Upper lobe of left lung (tissue), 4 donors: ENCODE results near the gene BBS9.

ENCODE experiments used
- EP300 ChIP-seq, 4 donors: sonication (generic); formaldehyde crosslinking; IDR thresholded peaks; one replicate each; pipeline ENCODE4 v1.5.1; 2017; ENCODE audit warnings: antibody characterized with exemption in 4 of 4, control low read depth in 2 of 4
- POLR2A ChIP-seq, 4 donors: fragments of 450-650 bp; IDR thresholded peaks; one replicate each; pipeline ENCODE4 v1.5.1; 2016 to 2017; ENCODE audit warnings: antibody characterized with exemption in 4 of 4, mild to moderate bottlenecking in 2 of 4
- POLR2AphosphoS5 ChIP-seq, 2 donors: sonication (generic); formaldehyde crosslinking; IDR thresholded peaks; one replicate each; pipeline ENCODE4 v1.5.1; 2017; ENCODE audit warnings: antibody characterized with exemption in 2 of 2
- TF ChIP-seq, protein P1 (sequence below), 6 experiments: fragments of 450-650 bp in 4 of 6; fragments of 200-600 bp in 2 of 6; sonication (generic) in 2 of 6; IDR thresholded peaks; one replicate each; pipeline ENCODE4 v1.5.1; 2016 to 2019; ENCODE audit warnings: antibody characterized with exemption in 6 of 6

DNA sequence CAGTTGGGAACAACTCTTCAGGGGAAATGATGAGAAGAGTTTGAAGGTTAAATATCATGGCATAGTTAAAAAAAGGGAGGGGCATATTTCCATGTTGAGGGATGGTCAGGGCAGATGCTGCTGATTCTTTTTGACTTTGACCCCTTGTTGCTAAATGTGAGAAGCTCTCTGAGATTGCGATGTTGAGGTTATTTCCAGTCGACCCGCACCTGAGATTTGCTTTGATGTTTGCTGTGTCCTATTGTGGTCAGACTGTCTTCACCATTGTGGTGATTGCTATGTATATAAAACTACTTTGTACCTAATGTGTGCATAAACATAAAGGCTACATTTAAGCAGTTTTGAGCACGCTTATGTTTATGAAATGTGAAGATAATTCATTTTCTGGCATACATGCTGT, 90.9 kb downstream of the BBS9 start:
- TF ChIP-seq, protein P1, sequence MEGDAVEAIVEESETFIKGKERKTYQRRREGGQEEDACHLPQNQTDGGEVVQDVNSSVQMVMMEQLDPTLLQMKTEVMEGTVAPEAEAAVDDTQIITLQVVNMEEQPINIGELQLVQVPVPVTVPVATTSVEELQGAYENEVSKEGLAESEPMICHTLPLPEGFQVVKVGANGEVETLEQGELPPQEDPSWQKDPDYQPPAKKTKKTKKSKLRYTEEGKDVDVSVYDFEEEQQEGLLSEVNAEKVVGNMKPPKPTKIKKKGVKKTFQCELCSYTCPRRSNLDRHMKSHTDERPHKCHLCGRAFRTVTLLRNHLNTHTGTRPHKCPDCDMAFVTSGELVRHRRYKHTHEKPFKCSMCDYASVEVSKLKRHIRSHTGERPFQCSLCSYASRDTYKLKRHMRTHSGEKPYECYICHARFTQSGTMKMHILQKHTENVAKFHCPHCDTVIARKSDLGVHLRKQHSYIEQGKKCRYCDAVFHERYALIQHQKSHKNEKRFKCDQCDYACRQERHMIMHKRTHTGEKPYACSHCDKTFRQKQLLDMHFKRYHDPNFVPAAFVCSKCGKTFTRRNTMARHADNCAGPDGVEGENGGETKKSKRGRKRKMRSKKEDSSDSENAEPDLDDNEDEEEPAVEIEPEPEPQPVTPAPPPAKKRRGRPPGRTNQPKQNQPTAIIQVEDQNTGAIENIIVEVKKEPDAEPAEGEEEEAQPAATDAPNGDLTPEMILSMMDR (IDR thresholded peaks at IDR 0.05), result no peak
- TF ChIP-seq POLR2A (IDR thresholded peaks at IDR 0.05), result no peak
- TF ChIP-seq POLR2AphosphoS5 (IDR thresholded peaks at IDR 0.05), result no peak
- no peak for TF ChIP-seq EP300 (IDR thresholded peaks at IDR 0.05)
